Mesenchymal stem cell (in vitro differentiated cells and primary cell): ENCODE data around the gene GNAT2.

Experiments
- DNase-seq: peaks from one replicate; pipeline ENCODE4 v3.0.0-alpha.2; 2013
- H2AFZ ChIP-seq: one replicate; pipeline ENCODE4 v1.6.1; 2013; ENCODE audit warnings: low read depth, mild to moderate bottlenecking, control low read depth, inconsistent platforms, low read length, moderate library complexity
- H2AK5ac ChIP-seq: 2 replicates; pipeline ENCODE4 v1.6.1; 2013; ENCODE audit warnings: low read length, moderate library complexity, mild to moderate bottlenecking, inconsistent platforms; ENCODE audit not compliant: severe bottlenecking
- H2BK120ac ChIP-seq: one replicate; pipeline ENCODE4 v1.6.1; 2013; ENCODE audit warnings: low read depth, mild to moderate bottlenecking, inconsistent platforms, low read length, moderate library complexity
- H2BK12ac ChIP-seq, 2 experiments: one replicate each; pipeline ENCODE4 v1.6.1; 2013; ENCODE audit warnings: inconsistent platforms in 2 of 2, low read length in 2 of 2, mild to moderate bottlenecking in 2 of 2, moderate library complexity in 2 of 2, control low read depth in 1 of 2
- H2BK15ac ChIP-seq: one replicate; pipeline ENCODE4 v1.6.1; 2013; ENCODE audit warnings: mild to moderate bottlenecking, low read depth, inconsistent platforms; ENCODE audit not compliant: poor library complexity, severe bottlenecking
- H2BK5ac ChIP-seq: 2 replicates; pipeline ENCODE4 v1.6.1; 2013; ENCODE audit warnings: low read depth, mild to moderate bottlenecking, low read length, control low read depth, inconsistent platforms; ENCODE audit not compliant: poor library complexity, severe bottlenecking
- H3K14ac ChIP-seq, 2 experiments: one replicate each; pipeline ENCODE4 v1.6.1; 2013; ENCODE audit warnings: inconsistent platforms in 2 of 2, low read length in 2 of 2, control low read depth in 1 of 2, mild to moderate bottlenecking in 1 of 2, moderate library complexity in 1 of 2
- H3K18ac ChIP-seq, 2 experiments: one replicate each; pipeline ENCODE4 v1.6.1; 2013; ENCODE audit warnings: inconsistent platforms in 2 of 2, low read length in 2 of 2, control low read depth in 1 of 2, low read depth in 1 of 2, mild to moderate bottlenecking in 1 of 2
- H3K23ac ChIP-seq, 2 experiments: one replicate each; pipeline ENCODE4 v1.6.1; 2013; ENCODE audit warnings: inconsistent platforms in 2 of 2, low read length in 2 of 2, mild to moderate bottlenecking in 2 of 2, moderate library complexity in 2 of 2, control low read depth in 1 of 2
- H3K27ac ChIP-seq: 2 replicates; pipeline ENCODE4 v1.5.1; 2013; ENCODE audit warnings: mild to moderate bottlenecking, moderate library complexity, low read length, control low read depth, inconsistent platforms; ENCODE audit not compliant: poor library complexity, severe bottlenecking
- H3K27me3 ChIP-seq, 2 experiments: 2 replicates each; pipeline versions ENCODE4 v1.6.1 to v1.7.0; 2013; ENCODE audit warnings: low read length in 2 of 2, mild to moderate bottlenecking in 2 of 2, moderate library complexity in 2 of 2, control low read depth in 1 of 2, inconsistent platforms in 1 of 2; ENCODE audit not compliant: control insufficient read depth in 1 of 2, insufficient read depth in 1 of 2
- H3K36me3 ChIP-seq, 2 experiments: 2 replicates each; pipeline versions ENCODE4 v1.6.1 to v1.7.0; 2013; ENCODE audit warnings: low read length in 2 of 2, control low read depth in 1 of 2, inconsistent platforms in 1 of 2, low read depth in 1 of 2, mild to moderate bottlenecking in 1 of 2; ENCODE audit not compliant: insufficient read depth in 2 of 2, control insufficient read depth in 1 of 2
- H3K4ac ChIP-seq, 2 experiments: one replicate each; pipeline ENCODE4 v1.6.1; 2013; ENCODE audit warnings: inconsistent platforms in 2 of 2, low read length in 2 of 2, mild to moderate bottlenecking in 2 of 2, moderate library complexity in 2 of 2, control low read depth in 1 of 2, low read depth in 1 of 2
- H3K4me1 ChIP-seq: 2 replicates; pipeline ENCODE4 v1.6.1; 2013; ENCODE audit warnings: low read depth, low read length, control low read depth; ENCODE audit not compliant: control insufficient read depth, insufficient read depth
- H3K4me2 ChIP-seq: 2 replicates; pipeline ENCODE4 v1.6.1; 2013; ENCODE audit warnings: low read length, mild to moderate bottlenecking, inconsistent platforms; ENCODE audit not compliant: poor library complexity, severe bottlenecking
- H3K4me3 ChIP-seq, 2 experiments: 2 replicates each; pipeline versions ENCODE4 v1.5.1 to v1.7.0; 2013; ENCODE audit warnings: low read length in 2 of 2, mild to moderate bottlenecking in 2 of 2, control low read depth in 1 of 2, low read depth in 1 of 2; ENCODE audit not compliant: insufficient read depth in 1 of 2
- H3K79me1 ChIP-seq: replicated peaks from 2 replicates; pipeline ENCODE4 v1.6.1; 2013; ENCODE audit warnings: mild to moderate bottlenecking, control low read depth, low read length, inconsistent platforms; ENCODE audit not compliant: poor library complexity, severe bottlenecking
- H3K9ac ChIP-seq: 2 replicates; pipeline ENCODE4 v1.7.0; 2013; ENCODE audit warnings: mild to moderate bottlenecking, low read length, moderate library complexity
- H3K9me3 ChIP-seq: 2 replicates; pipeline ENCODE4 v1.7.0; 2013; ENCODE audit warnings: mild to moderate bottlenecking, low read length; ENCODE audit not compliant: control insufficient read depth
- H4K8ac ChIP-seq: one replicate; pipeline ENCODE4 v1.6.1; 2013; ENCODE audit warnings: inconsistent platforms, mild to moderate bottlenecking, low read length, moderate library complexity
- H4K91ac ChIP-seq: one replicate; pipeline ENCODE4 v1.6.1; 2013; ENCODE audit warnings: mild to moderate bottlenecking, low read length, inconsistent platforms
- WGBS: methylation state at CpG from one replicate; pipeline ENCODE4 v1.1.7; 2013; ENCODE audit warnings: mixed read lengths; 5-methylcytosine and 5-hydroxymethylcytosine counted together

GNAT2 gene

GRCh38 chr1:109650609-109651008 lies 31.2 kb upstream of the GNAT2 start:
- no peaks in the 10 kb centered on the region for H3K79me1 ChIP-seq
- no peak overlapping the region for H3K23ac ChIP-seq
- no peak overlapping the region for H3K4ac ChIP-seq
- no peak overlapping the region for H2BK120ac ChIP-seq
- no peak overlapping the region for H3K14ac ChIP-seq
- no peak overlapping the region for H3K4me3 ChIP-seq
- H2BK15ac ChIP-seq, result no peak overlapping the region
- H2BK5ac ChIP-seq, result no peak overlapping the region
- no peak overlapping the region for H3K18ac ChIP-seq
- H3K27me3 ChIP-seq, result peaks cover 12% of the 10 kb centered on the region in 2 experiments
- no peaks in the 10 kb centered on the region for H3K9me3 ChIP-seq
- peak overlapping the region; percentile 9 for H3K9ac ChIP-seq
- H3K4me2 ChIP-seq, result no peak overlapping the region
- 100% methylated on average over 1 of the region's 3 CpGs for WGBS
- H4K8ac ChIP-seq, result no peak overlapping the region
- H4K91ac ChIP-seq, result no peak overlapping the region
- H2AFZ ChIP-seq, result no peak overlapping the region
- peaks cover 6% of the 10 kb centered on the region for H3K4me1 ChIP-seq
- no peak for DNase-seq
- H3K27ac ChIP-seq, result no peak overlapping the region
- no peak overlapping the region for H2AK5ac ChIP-seq
- no peak overlapping the region for H2BK12ac ChIP-seq
- no peaks in the 10 kb centered on the region for H3K36me3 ChIP-seq

DNA sequence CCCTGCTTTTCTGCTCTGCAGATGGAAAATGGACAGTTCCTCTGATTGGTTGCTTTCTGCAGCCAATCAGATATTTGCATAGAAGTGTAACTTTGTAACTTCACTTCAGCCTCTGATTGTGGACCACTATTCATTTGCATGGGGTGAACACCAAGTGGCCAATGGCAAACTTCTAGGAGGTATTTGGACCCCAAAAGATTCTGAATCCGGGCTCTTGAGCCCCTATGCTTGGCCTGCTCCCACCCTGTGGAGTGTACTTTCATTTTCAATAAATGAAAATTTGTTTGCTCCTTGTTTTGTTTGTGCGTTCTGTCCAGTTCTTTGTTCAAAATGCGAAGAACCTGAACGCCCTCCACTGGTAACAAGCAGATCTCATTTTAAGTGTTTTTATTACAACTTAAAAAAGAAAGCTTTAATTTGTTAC lies 30.1 kb upstream of the GNAT2 start:
- peak overlapping the region; percentile 77 for H3K9ac ChIP-seq
- H3K27ac ChIP-seq, result no peak overlapping the region
- H3K14ac ChIP-seq, result no peak overlapping the region
- H4K91ac ChIP-seq, result no peak overlapping the region
- peak overlapping the region in 1 of 2 experiments; percentile 75 for H3K4me3 ChIP-seq
- H3K79me1 ChIP-seq, result no peaks in the 10 kb centered on the region
- no peaks in the 10 kb centered on the region for H3K9me3 ChIP-seq
- peaks cover 12% of the 10 kb centered on the region in 2 experiments for H3K27me3 ChIP-seq
- WGBS, result 47% methylated on average over 1 of the region's 4 CpGs
- H2BK15ac ChIP-seq, result no peak overlapping the region
- H2BK5ac ChIP-seq, result no peak overlapping the region
- H2BK120ac ChIP-seq, result no peak overlapping the region
- no peak overlapping the region for H3K23ac ChIP-seq
- H2AFZ ChIP-seq, result no peak overlapping the region
- no peaks in the 10 kb centered on the region for H3K36me3 ChIP-seq
- no peak overlapping the region for H3K4ac ChIP-seq
- H3K18ac ChIP-seq, result no peak overlapping the region
- peak; percentile 22 for DNase-seq
- H2BK12ac ChIP-seq, result no peak overlapping the region
- no peak overlapping the region for H2AK5ac ChIP-seq
- no peak overlapping the region for H3K4me2 ChIP-seq
- no peak overlapping the region for H4K8ac ChIP-seq
- H3K4me1 ChIP-seq, result peaks cover 1% of the 10 kb centered on the region

DNA sequence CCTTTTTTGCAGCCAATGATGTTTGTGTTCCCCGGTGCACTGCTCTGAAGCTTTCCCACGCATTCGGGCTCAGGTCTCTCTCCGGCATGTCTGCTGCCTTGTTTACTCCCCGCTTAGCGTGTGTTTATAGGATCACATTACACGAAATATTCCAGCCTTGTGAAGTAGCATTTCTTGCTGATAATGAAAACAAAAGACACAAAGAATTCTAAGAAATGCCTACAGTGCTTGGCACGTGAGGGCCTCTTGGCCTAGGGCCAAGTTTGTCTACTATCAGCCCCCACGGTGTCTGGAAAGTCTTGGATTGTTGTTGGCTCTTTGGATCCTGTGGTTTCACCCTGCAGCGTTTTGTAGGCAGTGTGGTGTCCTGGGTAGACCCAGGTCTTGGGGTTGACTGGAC lies 25.3 kb upstream of the GNAT2 start:
- Histone ChIP-seq H3K23ac (no peak overlapping the region), H2AK5ac (no peak overlapping the region), H3K14ac (no peak overlapping the region), H3K9me3 (no peaks in the 10 kb centered on the region), H3K36me3 (no peaks in the 10 kb centered on the region), H2BK15ac (no peak overlapping the region), H4K91ac (no peak overlapping the region), H3K4ac (no peak overlapping the region), H3K9ac (no peak overlapping the region), H3K18ac (no peak overlapping the region), H3K27me3 (no peaks in the 10 kb centered on the region), H2AFZ (no peak overlapping the region), H4K8ac (no peak overlapping the region), H3K4me2 (no peak overlapping the region), H2BK12ac (no peak overlapping the region), H2BK120ac (no peak overlapping the region), H3K4me3 (no peak overlapping the region), H3K27ac (no peak overlapping the region), H3K79me1 (no peaks in the 10 kb centered on the region), H2BK5ac (no peak overlapping the region), H3K4me1 (peaks cover 6% of the 10 kb centered on the region)
- WGBS, result 82% methylated on average over 9 of the region's 10 CpGs
- peak; percentile 64 for DNase-seq

DNA sequence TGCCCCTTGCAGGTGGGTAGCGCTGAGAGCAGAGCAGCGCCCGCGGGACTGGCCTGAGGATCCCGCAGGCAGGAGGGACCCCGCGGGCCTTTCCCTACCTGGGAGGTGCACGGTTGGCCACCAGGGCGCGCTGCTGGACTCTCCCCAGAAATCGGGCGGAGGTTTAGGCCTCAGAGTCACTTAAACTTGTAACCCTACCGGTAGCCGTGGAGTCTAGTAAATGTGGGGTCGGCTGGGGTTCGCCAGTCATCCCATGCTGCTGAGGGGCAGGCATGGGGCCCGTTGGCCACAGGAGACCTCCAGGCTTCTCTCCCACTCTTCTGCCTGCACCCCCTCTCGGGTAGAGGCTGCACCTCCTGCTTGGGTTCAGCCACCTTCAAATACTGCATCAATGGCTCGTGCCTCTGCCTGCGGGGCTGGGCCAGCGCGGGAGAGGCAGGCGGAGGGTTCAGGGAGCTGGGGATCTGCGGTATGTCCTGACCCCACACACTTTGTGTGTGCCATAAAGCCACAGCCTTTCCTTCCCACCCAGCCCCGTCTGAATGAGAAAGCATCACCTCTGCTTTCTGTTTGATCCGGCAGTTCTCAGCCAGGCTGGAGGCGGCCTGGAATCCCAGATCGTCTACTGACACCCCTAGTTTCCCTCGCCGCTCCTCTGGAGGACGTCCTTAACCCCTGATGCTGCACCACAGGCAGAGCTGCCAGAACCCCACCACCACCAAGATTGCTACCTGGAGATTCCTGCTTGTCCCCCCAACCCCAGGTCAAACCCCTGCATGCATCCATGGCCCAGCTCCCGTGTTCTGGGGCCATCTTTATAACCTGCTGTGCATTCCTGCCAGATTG lies 24.2 kb upstream of the GNAT2 start:
- peak overlapping the region in 1 of 2 experiments; percentile 13 for H3K14ac ChIP-seq
- H3K4me2 ChIP-seq, result peak overlapping the region; percentile 26
- H2BK120ac ChIP-seq, result no peak overlapping the region
- WGBS, result 46% methylated on average over 32 of the region's 32 CpGs
- H3K18ac ChIP-seq, result peak overlapping the region; percentile 67 to 82
- peak overlapping the region; percentile 4 to 47 for H3K4ac ChIP-seq
- no peaks in the 10 kb centered on the region for H3K36me3 ChIP-seq
- no peaks in the 10 kb centered on the region for H3K9me3 ChIP-seq
- peak overlapping the region; percentile 91 for H4K91ac ChIP-seq
- DNase-seq, result peak; percentile 76
- peak overlapping the region; percentile 63 for H3K9ac ChIP-seq
- H2BK15ac ChIP-seq, result no peak overlapping the region
- peak overlapping the region; percentile 98 for H4K8ac ChIP-seq
- peaks cover 6% of the 10 kb centered on the region for H3K4me1 ChIP-seq
- H3K27ac ChIP-seq, result no peak overlapping the region
- H3K23ac ChIP-seq, result no peak overlapping the region
- H2BK12ac ChIP-seq, result peak overlapping the region; percentile 45 to 47
- no peaks in the 10 kb centered on the region for H3K79me1 ChIP-seq
- H3K27me3 ChIP-seq, result no peaks in the 10 kb centered on the region
- no peak overlapping the region for H2BK5ac ChIP-seq
- no peak overlapping the region for H2AK5ac ChIP-seq
- peak overlapping the region in 1 of 2 experiments; percentile 34 for H3K4me3 ChIP-seq
- peak overlapping the region; percentile 81 for H2AFZ ChIP-seq
